Lower leg skin (tissue), 4 donors: ENCODE results near the gene EFS. TPM values are rescaled to one million over a fixed set of nuclear protein-coding genes. Genes with fewer than 3 reads are reported as not detected.

Source experiments
- DNase-seq, 2 donors: peaks; one replicate each; pipeline ENCODE4 v3.0.0-alpha.2; 2019; ENCODE audit warnings: low spot score in 2 of 2
- H3K4me3 ChIP-seq: fragments of 200-600 bp; sonication (generic); 2 replicates; pipeline ENCODE4 v1.5.1; 2017; ENCODE audit warnings: mild to moderate bottlenecking, low read depth; ENCODE audit not compliant: poor library complexity, severe bottlenecking
- CTCF ChIP-seq, 3 donors: fragments of 450-650 bp; IDR thresholded peaks; one replicate each; pipeline ENCODE4 v1.5.1; 2016; ENCODE audit warnings: antibody characterized with exemption in 3 of 3, mild to moderate bottlenecking in 3 of 3, moderate library complexity in 2 of 3
- POLR2A ChIP-seq, 2 donors: fragments of 450-650 bp; IDR thresholded peaks; one replicate each; pipeline ENCODE4 v1.6.1; 2016 to 2017; ENCODE audit warnings: antibody characterized with exemption in 2 of 2, mild to moderate bottlenecking in 1 of 2, moderate library complexity in 1 of 2
- WGBS, 2 donors: methylation state at CpG; one replicate each; pipeline ENCODE4 v1.1.5; 2018; 5-methylcytosine and 5-hydroxymethylcytosine counted together
- intact Hi-C: fragments of 100-400 bp; cut with DNase I; formaldehyde crosslinking; loops from one replicate; pipeline ENCODE4 v1.15.0; 2023; ENCODE audit warnings: low total_unique reads
- total RNA-seq, 4 donors: library from RNA; depleted of rRNA; stranded (reverse); fragments of >200 nt; gene quantifications; one replicate each; pipeline ENCODE4 v1.1.0, GENCODE V29; 2016

The EFS gene
- total RNA-seq, 4 donors from 2014 or later, result 38.7 to 73.2 (median 53.5) TPM

GRCh38 chr14:23377198-23377550 is 12.2 kb upstream of the EFS start:
- intact Hi-C loops, result no loop called here

DNA sequence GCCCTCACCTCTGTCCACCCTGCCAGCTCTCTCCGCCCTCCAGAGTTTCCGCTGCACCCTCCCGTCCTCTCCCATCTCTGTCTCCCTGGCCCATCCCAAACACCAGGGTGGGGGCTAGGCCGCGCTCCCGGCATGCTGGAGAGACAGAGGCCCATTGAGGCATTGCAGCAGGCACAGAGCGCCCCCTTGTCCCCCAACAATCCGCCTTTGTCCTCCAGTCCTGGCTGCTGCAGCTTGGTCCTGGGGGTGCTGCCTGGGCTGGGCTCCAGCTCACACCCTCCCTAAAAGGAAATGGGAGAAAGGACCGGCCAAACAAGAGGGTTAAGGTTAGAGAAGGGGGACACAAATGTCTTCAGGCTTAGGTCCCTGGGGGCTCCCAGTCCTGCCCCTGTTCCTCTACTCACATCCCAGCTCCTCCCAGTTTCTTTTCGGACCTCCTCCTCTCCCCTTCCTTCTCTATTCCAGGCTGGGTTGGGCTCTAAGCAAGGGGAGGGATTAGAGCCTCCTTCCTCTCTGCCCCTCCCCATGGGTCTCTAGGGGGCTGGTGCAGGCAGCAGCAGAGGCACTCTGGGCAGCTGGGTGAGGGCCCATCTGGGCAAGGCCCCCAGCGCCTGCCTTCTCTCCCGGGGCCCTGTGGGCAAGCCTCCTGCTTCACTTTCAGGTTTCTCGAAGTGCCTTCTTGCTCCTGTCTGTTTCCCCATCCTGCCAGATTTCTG is 11.7 kb upstream of the EFS start, which contains the start of gene CMTM5:
CMTM5 (plus strand) TSS at position 565 of the 716 bp plus-strand sequence. CDS start 206 bp downstream, outside the sequence.
- DNase-seq, result no peak
- intact Hi-C loops, result no loop called here
- H3K4me3 ChIP-seq, result no peak within 1 kb of the TSS
- TF ChIP-seq POLR2A (IDR thresholded peaks at IDR 0.05) (no peak), CTCF (IDR thresholded peaks at IDR 0.05) (no peak)
- WGBS, 2 donors, result 57 to 60% methylated on average over 13 of the region's 13 CpGs

More at GRCh38 chr14:23377198-23377550, 12.2 kb upstream of the EFS start:
- DNase-seq, result no peak
- no peak overlapping the region for H3K4me3 ChIP-seq
- 55 to 72% methylated on average over 11 of the region's 11 CpGs for WGBS, 2 donors
- TF ChIP-seq POLR2A (IDR thresholded peaks at IDR 0.05), result no peak
- no peak for TF ChIP-seq CTCF (IDR thresholded peaks at IDR 0.05)

DNA sequence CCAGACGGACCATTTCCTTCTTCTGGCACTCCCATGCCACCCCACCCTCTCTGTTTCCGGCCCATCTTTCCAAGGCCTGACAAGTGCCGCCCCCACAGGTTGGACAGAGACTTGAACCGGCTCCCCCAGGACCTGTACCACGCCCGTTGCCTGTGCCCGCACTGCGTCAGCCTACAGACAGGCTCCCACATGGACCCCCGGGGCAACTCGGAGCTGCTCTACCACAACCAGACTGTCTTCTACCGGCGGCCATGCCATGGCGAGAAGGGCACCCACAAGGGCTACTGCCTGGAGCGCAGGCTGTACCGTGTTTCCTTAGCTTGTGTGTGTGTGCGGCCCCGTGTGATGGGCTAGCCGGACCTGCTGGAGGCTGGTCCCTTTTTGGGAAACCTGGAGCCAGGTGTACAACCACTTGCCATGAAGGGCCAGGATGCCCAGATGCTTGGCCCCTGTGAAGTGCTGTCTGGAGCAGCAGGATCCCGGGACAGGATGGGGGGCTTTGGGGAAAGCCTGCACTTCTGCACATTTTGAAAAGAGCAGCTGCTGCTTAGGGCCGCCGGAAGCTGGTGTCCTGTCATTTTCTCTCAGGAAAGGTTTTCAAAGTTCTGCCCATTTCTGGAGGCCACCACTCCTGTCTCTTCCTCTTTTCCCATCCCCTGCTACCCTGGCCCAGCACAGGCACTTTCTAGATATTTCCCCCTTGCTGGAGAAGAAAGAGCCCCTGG is 10.7 kb upstream of the EFS start:
- DNase-seq, result no peak
- no peak for TF ChIP-seq CTCF (IDR thresholded peaks at IDR 0.05)
- no peak for TF ChIP-seq POLR2A (IDR thresholded peaks at IDR 0.05)
- no peak overlapping the region for H3K4me3 ChIP-seq
- intact Hi-C loops, result no loop called here
- 82 to 86% methylated on average over 20 to 21 of the region's 21 CpGs for WGBS, 2 donors

- no peak for DNase-seq
- TF ChIP-seq CTCF (IDR thresholded peaks at IDR 0.05), result no peak
- no peak for TF ChIP-seq POLR2A (IDR thresholded peaks at IDR 0.05)
- WGBS, 2 donors, result 85 to 90% methylated on average over 2 to 3 of the region's 3 CpGs
- intact Hi-C loops, result no loop called here
- H3K4me3 ChIP-seq, result no peak overlapping the region
Measured at GRCh38 chr14:23373041-23373440, 8.1 kb upstream of the EFS start.

GRCh38 chr14:23372509-23372908 is 7.5 kb upstream of the EFS start, which contains the start of gene IL25:
IL25 (plus strand) TSS chr14:23372809.
- TF ChIP-seq POLR2A (IDR thresholded peaks at IDR 0.05) (no peak), CTCF (IDR thresholded peaks at IDR 0.05) (no peak)
- no peak within 1 kb of the TSS for H3K4me3 ChIP-seq
- DNase-seq, result no peak
- 73 to 82% methylated on average over 2 of the region's 2 CpGs for WGBS, 2 donors
- intact Hi-C loops, result no loop called here
